Mesenchymal stem cell (in vitro differentiated cells and primary cell): ENCODE measurements around the gene CCDC85A.

ENCODE experiments used
- DNase-seq: peaks from one replicate; pipeline ENCODE4 v3.0.0-alpha.2; 2013
- H2AFZ ChIP-seq: one replicate; pipeline ENCODE4 v1.6.1; 2013; ENCODE audit warnings: low read depth, mild to moderate bottlenecking, control low read depth, inconsistent platforms, low read length, moderate library complexity
- H2AK5ac ChIP-seq: 2 replicates; pipeline ENCODE4 v1.6.1; 2013; ENCODE audit warnings: low read length, moderate library complexity, mild to moderate bottlenecking, inconsistent platforms; ENCODE audit not compliant: severe bottlenecking
- H2BK120ac ChIP-seq: one replicate; pipeline ENCODE4 v1.6.1; 2013; ENCODE audit warnings: low read depth, mild to moderate bottlenecking, inconsistent platforms, low read length, moderate library complexity
- H2BK12ac ChIP-seq, 2 experiments: one replicate each; pipeline ENCODE4 v1.6.1; 2013; ENCODE audit warnings: inconsistent platforms in 2 of 2, low read length in 2 of 2, mild to moderate bottlenecking in 2 of 2, moderate library complexity in 2 of 2, control low read depth in 1 of 2
- H2BK15ac ChIP-seq: one replicate; pipeline ENCODE4 v1.6.1; 2013; ENCODE audit warnings: mild to moderate bottlenecking, low read depth, inconsistent platforms; ENCODE audit not compliant: poor library complexity, severe bottlenecking
- H2BK5ac ChIP-seq: 2 replicates; pipeline ENCODE4 v1.6.1; 2013; ENCODE audit warnings: low read depth, mild to moderate bottlenecking, low read length, control low read depth, inconsistent platforms; ENCODE audit not compliant: poor library complexity, severe bottlenecking
- H3K14ac ChIP-seq, 2 experiments: one replicate each; pipeline ENCODE4 v1.6.1; 2013; ENCODE audit warnings: inconsistent platforms in 2 of 2, low read length in 2 of 2, control low read depth in 1 of 2, mild to moderate bottlenecking in 1 of 2, moderate library complexity in 1 of 2
- H3K18ac ChIP-seq, 2 experiments: one replicate each; pipeline ENCODE4 v1.6.1; 2013; ENCODE audit warnings: inconsistent platforms in 2 of 2, low read length in 2 of 2, control low read depth in 1 of 2, low read depth in 1 of 2, mild to moderate bottlenecking in 1 of 2
- H3K23ac ChIP-seq, 2 experiments: one replicate each; pipeline ENCODE4 v1.6.1; 2013; ENCODE audit warnings: inconsistent platforms in 2 of 2, low read length in 2 of 2, mild to moderate bottlenecking in 2 of 2, moderate library complexity in 2 of 2, control low read depth in 1 of 2
- H3K27ac ChIP-seq: 2 replicates; pipeline ENCODE4 v1.5.1; 2013; ENCODE audit warnings: mild to moderate bottlenecking, moderate library complexity, low read length, control low read depth, inconsistent platforms; ENCODE audit not compliant: poor library complexity, severe bottlenecking
- H3K27me3 ChIP-seq, 2 experiments: 2 replicates each; pipeline versions ENCODE4 v1.6.1 to v1.7.0; 2013; ENCODE audit warnings: low read length in 2 of 2, mild to moderate bottlenecking in 2 of 2, moderate library complexity in 2 of 2, control low read depth in 1 of 2, inconsistent platforms in 1 of 2; ENCODE audit not compliant: control insufficient read depth in 1 of 2, insufficient read depth in 1 of 2
- H3K36me3 ChIP-seq, 2 experiments: 2 replicates each; pipeline versions ENCODE4 v1.6.1 to v1.7.0; 2013; ENCODE audit warnings: low read length in 2 of 2, control low read depth in 1 of 2, inconsistent platforms in 1 of 2, low read depth in 1 of 2, mild to moderate bottlenecking in 1 of 2; ENCODE audit not compliant: insufficient read depth in 2 of 2, control insufficient read depth in 1 of 2
- H3K4ac ChIP-seq, 2 experiments: one replicate each; pipeline ENCODE4 v1.6.1; 2013; ENCODE audit warnings: inconsistent platforms in 2 of 2, low read length in 2 of 2, mild to moderate bottlenecking in 2 of 2, moderate library complexity in 2 of 2, control low read depth in 1 of 2, low read depth in 1 of 2
- H3K4me1 ChIP-seq: 2 replicates; pipeline ENCODE4 v1.6.1; 2013; ENCODE audit warnings: low read depth, low read length, control low read depth; ENCODE audit not compliant: control insufficient read depth, insufficient read depth
- H3K4me2 ChIP-seq: 2 replicates; pipeline ENCODE4 v1.6.1; 2013; ENCODE audit warnings: low read length, mild to moderate bottlenecking, inconsistent platforms; ENCODE audit not compliant: poor library complexity, severe bottlenecking
- H3K4me3 ChIP-seq, 2 experiments: 2 replicates each; pipeline versions ENCODE4 v1.5.1 to v1.7.0; 2013; ENCODE audit warnings: low read length in 2 of 2, mild to moderate bottlenecking in 2 of 2, control low read depth in 1 of 2, low read depth in 1 of 2; ENCODE audit not compliant: insufficient read depth in 1 of 2
- H3K79me1 ChIP-seq: replicated peaks from 2 replicates; pipeline ENCODE4 v1.6.1; 2013; ENCODE audit warnings: mild to moderate bottlenecking, control low read depth, low read length, inconsistent platforms; ENCODE audit not compliant: poor library complexity, severe bottlenecking
- H3K9ac ChIP-seq: 2 replicates; pipeline ENCODE4 v1.7.0; 2013; ENCODE audit warnings: mild to moderate bottlenecking, low read length, moderate library complexity
- H3K9me3 ChIP-seq: 2 replicates; pipeline ENCODE4 v1.7.0; 2013; ENCODE audit warnings: mild to moderate bottlenecking, low read length; ENCODE audit not compliant: control insufficient read depth
- H4K8ac ChIP-seq: one replicate; pipeline ENCODE4 v1.6.1; 2013; ENCODE audit warnings: inconsistent platforms, mild to moderate bottlenecking, low read length, moderate library complexity
- H4K91ac ChIP-seq: one replicate; pipeline ENCODE4 v1.6.1; 2013; ENCODE audit warnings: mild to moderate bottlenecking, low read length, inconsistent platforms
- WGBS: methylation state at CpG from one replicate; pipeline ENCODE4 v1.1.7; 2013; ENCODE audit warnings: mixed read lengths; 5-methylcytosine and 5-hydroxymethylcytosine counted together

The CCDC85A gene

GRCh38 chr2:56263876-56264275, 80.1 kb downstream of the CCDC85A start:
- WGBS, result 90% methylated on average over 2 of the region's 2 CpGs

GRCh38 chr2:56266761-56267414, 83.1 kb downstream of the CCDC85A start:
- Histone ChIP-seq H3K4me3 (no peak overlapping the region), H3K4me1 (no peaks in the 10 kb centered on the region), H3K4ac (no peak overlapping the region), H2AFZ (no peak overlapping the region), H2BK12ac (no peak overlapping the region), H3K27me3 (no peaks in the 10 kb centered on the region), H3K23ac (no peak overlapping the region), H3K79me1 (no peaks in the 10 kb centered on the region), H3K36me3 (no peaks in the 10 kb centered on the region), H4K8ac (no peak overlapping the region), H2BK5ac (no peak overlapping the region), H3K27ac (no peak overlapping the region), H4K91ac (no peak overlapping the region), H3K14ac (no peak overlapping the region), H3K9ac (no peak overlapping the region), H2BK120ac (no peak overlapping the region), H2AK5ac (no peak overlapping the region), H2BK15ac (no peak overlapping the region), H3K18ac (no peak overlapping the region), H3K4me2 (no peak overlapping the region), H3K9me3 (no peaks in the 10 kb centered on the region)
- 91% methylated on average over 4 of the region's 5 CpGs for WGBS
- no peak for DNase-seq

More at GRCh38 chr2:56263876-56264275, 80.1 kb downstream of the CCDC85A start:
- H3K27me3 ChIP-seq, result no peaks in the 10 kb centered on the region
- H4K91ac ChIP-seq, result no peak overlapping the region
- no peak overlapping the region for H2AK5ac ChIP-seq
- H3K4me1 ChIP-seq, result no peaks in the 10 kb centered on the region
- H4K8ac ChIP-seq, result no peak overlapping the region
- no peaks in the 10 kb centered on the region for H3K79me1 ChIP-seq
- no peak overlapping the region for H3K9ac ChIP-seq
- H3K4me2 ChIP-seq, result no peak overlapping the region
- H3K23ac ChIP-seq, result no peak overlapping the region
- no peak overlapping the region for H2BK12ac ChIP-seq
- no peaks in the 10 kb centered on the region for H3K9me3 ChIP-seq
- no peak overlapping the region for H3K4ac ChIP-seq
- H2BK15ac ChIP-seq, result no peak overlapping the region
- no peak overlapping the region for H3K4me3 ChIP-seq
- no peak for DNase-seq
- H3K27ac ChIP-seq, result no peak overlapping the region
- H2BK5ac ChIP-seq, result no peak overlapping the region
- no peak overlapping the region for H3K18ac ChIP-seq
- H3K36me3 ChIP-seq, result no peaks in the 10 kb centered on the region
- no peak overlapping the region for H2BK120ac ChIP-seq
- H3K14ac ChIP-seq, result no peak overlapping the region
- no peak overlapping the region for H2AFZ ChIP-seq

GRCh38 chr2:56267415-56267788, 83.6 kb downstream of the CCDC85A start:
- Histone ChIP-seq H3K27me3 (no peaks in the 10 kb centered on the region), H3K4me1 (no peaks in the 10 kb centered on the region), H2BK5ac (no peak overlapping the region), H2BK120ac (no peak overlapping the region), H3K18ac (no peak overlapping the region), H2BK12ac (no peak overlapping the region), H3K9ac (no peak overlapping the region), H3K23ac (no peak overlapping the region), H3K14ac (no peak overlapping the region), H2AFZ (no peak overlapping the region), H2AK5ac (no peak overlapping the region), H3K36me3 (no peaks in the 10 kb centered on the region), H3K9me3 (no peaks in the 10 kb centered on the region), H2BK15ac (no peak overlapping the region), H3K4me3 (no peak overlapping the region), H3K4ac (no peak overlapping the region), H3K4me2 (no peak overlapping the region), H4K8ac (no peak overlapping the region), H3K27ac (no peak overlapping the region), H4K91ac (no peak overlapping the region), H3K79me1 (no peaks in the 10 kb centered on the region)
- WGBS, result 97% methylated on average over 2 of the region's 3 CpGs
- no peak for DNase-seq

- H3K27me3 ChIP-seq, result no peaks in the 10 kb centered on the region
- H2BK120ac ChIP-seq, result no peak overlapping the region
- no peaks in the 10 kb centered on the region for H3K36me3 ChIP-seq
- DNase-seq, result no peak
- no peak overlapping the region for H3K27ac ChIP-seq
- H3K4ac ChIP-seq, result no peak overlapping the region
- H3K18ac ChIP-seq, result no peak overlapping the region
- 100% methylated on average over 1 of the region's 2 CpGs for WGBS
- no peak overlapping the region for H3K9ac ChIP-seq
- H3K4me1 ChIP-seq, result no peaks in the 10 kb centered on the region
- H2AK5ac ChIP-seq, result no peak overlapping the region
- H3K4me3 ChIP-seq, result no peak overlapping the region
- H2AFZ ChIP-seq, result peak overlapping the region; percentile 14
- no peak overlapping the region for H2BK15ac ChIP-seq
- no peak overlapping the region for H4K8ac ChIP-seq
- no peak overlapping the region for H2BK5ac ChIP-seq
- no peaks in the 10 kb centered on the region for H3K79me1 ChIP-seq
- H3K4me2 ChIP-seq, result no peak overlapping the region
- H4K91ac ChIP-seq, result no peak overlapping the region
- H3K14ac ChIP-seq, result no peak overlapping the region
- H3K9me3 ChIP-seq, result no peaks in the 10 kb centered on the region
- no peak overlapping the region for H2BK12ac ChIP-seq
- H3K23ac ChIP-seq, result peak overlapping the region in 1 of 2 experiments; percentile 52
These were observed 85.1 kb downstream of the CCDC85A start for GRCh38 chr2:56268856-56269255.
